NT2/D1 (cell line): ENCODE results near the gene HOXD3.

Experiments
- SUZ12 ChIP-seq: IDR thresholded peaks from 2 replicates; pipeline ENCODE4 v1.6.1; 2011; ENCODE audit not compliant: insufficient read length, insufficient read depth; ENCODE audit errors: extremely low read depth
- YY1 ChIP-seq: IDR thresholded peaks from 2 replicates; pipeline ENCODE4 v1.6.1; 2011; ENCODE audit not compliant: insufficient read length, insufficient read depth

DNA sequence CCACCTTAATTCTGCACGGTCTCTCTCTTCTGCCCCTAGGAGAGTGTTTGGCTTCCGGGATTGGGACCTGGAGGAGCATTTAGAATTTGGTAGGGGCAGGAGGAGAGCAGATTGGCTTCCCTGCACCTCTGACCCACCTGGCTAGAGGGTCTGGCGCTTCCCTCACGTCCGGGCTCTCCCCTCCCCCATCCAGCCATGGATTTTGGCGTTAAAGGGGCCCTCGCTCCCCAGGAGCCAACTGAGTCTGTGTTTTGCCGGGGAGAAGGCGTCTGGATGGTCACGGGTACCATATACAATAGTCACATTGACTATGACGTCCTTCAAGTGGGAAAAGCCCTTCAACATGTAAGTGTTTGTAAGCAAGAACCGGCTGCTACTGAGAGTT, 6.6 kb downstream of the HOXD3 start:
- TF ChIP-seq YY1 = no peak
- TF ChIP-seq SUZ12 = no peak
